Measurements from ENCODE around the gene PDE4D. TPM values are rescaled to one million over a fixed set of nuclear protein-coding genes. Genes with fewer than 3 reads are reported as not detected.
A peak's percentile ranks its signal among the peaks of the same experiment; 100 is the strongest.
"Not testable (repeated sequence)": the region's sequence is repeated elsewhere in the genome, so short reads cannot be mapped to it uniquely, and the experiment has no call there.

Gene PDE4D
- total RNA-seq, 5 donors from 2014 or later (not counting 1 experiment from before 2014, with no cell fraction given): 45.1 to 136 (median 64.9) TPM

DNA sequence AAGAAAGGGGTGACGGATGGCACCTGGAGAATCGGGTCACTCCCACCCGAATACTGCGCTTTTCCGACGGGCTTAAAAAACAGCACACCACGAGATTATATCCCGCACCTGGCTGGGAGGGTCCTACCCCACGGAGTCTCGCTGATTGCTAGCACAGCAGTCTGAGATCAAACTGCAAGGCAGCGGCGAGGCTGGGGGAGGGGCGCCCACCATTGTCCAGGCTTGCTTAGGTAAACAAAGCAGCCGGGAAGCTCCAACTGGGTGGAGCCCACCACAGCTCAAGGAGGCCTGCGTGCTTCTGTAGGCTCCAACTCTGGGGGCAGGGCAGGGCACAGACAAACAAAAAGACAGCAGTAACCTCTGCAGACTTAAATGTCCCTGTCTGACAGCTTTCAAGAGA is 498.6 kb downstream of the PDE4D start:
- CTCF ChIA-PET, H3K9me3 Mint-ChIP-seq: not testable (repeated sequence)

DNA sequence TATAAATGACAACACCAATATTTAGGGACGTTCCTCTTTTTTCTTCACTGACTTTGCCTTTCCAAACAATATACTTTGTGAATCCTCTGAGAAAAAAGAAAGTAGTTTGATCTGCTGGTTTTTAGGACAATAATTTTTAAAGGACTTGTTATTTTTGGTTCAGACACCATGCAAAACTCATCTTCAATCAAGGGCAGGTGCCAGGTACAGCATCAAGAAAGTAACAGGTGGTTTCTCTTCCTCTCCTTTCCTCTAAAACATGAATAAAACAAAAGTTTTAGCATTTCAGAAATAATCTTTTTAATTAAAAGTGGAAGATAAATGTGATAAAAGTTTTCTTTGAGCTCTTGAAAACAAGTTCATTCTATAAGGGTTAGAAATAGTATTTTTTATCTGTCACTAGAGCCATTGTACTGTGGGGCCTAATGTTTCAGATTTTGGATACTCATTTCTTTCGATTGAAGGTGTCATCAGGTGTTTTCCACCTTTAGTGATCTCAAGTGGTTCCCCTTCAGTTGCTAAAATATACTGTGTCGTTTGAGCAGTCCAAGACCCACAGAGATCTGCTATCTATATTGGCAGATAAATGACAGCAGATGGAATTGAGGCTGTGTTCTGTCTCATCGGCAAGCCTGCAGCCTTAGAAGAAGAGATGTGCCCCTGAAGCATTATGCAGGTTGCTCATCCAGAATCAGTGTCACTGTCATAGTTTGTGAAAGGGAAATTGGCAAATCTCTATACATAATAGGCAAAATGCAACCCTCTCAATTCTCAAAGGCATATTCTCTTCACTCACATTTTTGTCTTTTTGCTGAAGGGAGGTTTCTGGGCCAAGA is 499.7 kb downstream of the PDE4D start:
- Histone ChIP-seq H3K4me1 (ENCODE audit: control insufficient read depth in 1 of 2, extremely low read depth in 1 of 2, insufficient read depth in 2 of 2, low read length in 2 of 2) (no peaks in the 10 kb centered on the region), H3K36me3 (ENCODE audit: control insufficient read depth in 2 of 2, extremely low read depth in 1 of 2, insufficient read depth in 1 of 2, low read length in 1 of 2) (no peaks in the 10 kb centered on the region), H3K9me3 (no peaks in the 10 kb centered on the region), H3K4me3 (ENCODE audit: control insufficient read depth in 1 of 2, extremely low read depth in 1 of 2, low read length in 1 of 2) (no peak overlapping the region), H3K27ac (ENCODE audit: low read length) (no peak overlapping the region), H3K27me3 (replicated peaks in 1 of 2; ENCODE audit: control insufficient read depth in 2 of 2, extremely low read depth in 1 of 2, insufficient read depth in 2 of 2, low read length in 1 of 2) (no peaks in the 10 kb centered on the region)
- ChIA-PET CTCF (no interaction called here), POLR2A (no interaction called here)
- no peaks in the 10 kb centered on the region for H3K4me1 Mint-ChIP-seq
- DNase-seq (no peak), ATAC-seq (replicated peaks in 1 of 4) (no peak)
- no peak overlapping the region for H3K4me3 Mint-ChIP-seq
- no peak overlapping the region for H3K27ac Mint-ChIP-seq
- peaks cover 3 to 11% of the 10 kb centered on the region in 2 donors for H3K27me3 Mint-ChIP-seq
- H3K9me3 Mint-ChIP-seq: no peaks in the 10 kb centered on the region
- WGBS (ENCODE audit: insufficient coverage): no CpG with 5 or more reads among the region's 4 CpGs
- H3K36me3 Mint-ChIP-seq: no peaks in the 10 kb centered on the region

More for the DNA sequence above, 498.6 kb downstream of the PDE4D start:
- H3K9me3 ChIP-seq; H3K36me3 ChIP-seq (ENCODE audit: control insufficient read depth in 2 of 2, extremely low read depth in 1 of 2, insufficient read depth in 1 of 2, low read length in 1 of 2); H3K4me3 ChIP-seq (ENCODE audit: control insufficient read depth in 1 of 2, extremely low read depth in 1 of 2, low read length in 1 of 2); ATAC-seq (replicated peaks in 1 of 4); H3K4me1 ChIP-seq (ENCODE audit: control insufficient read depth in 1 of 2, extremely low read depth in 1 of 2, insufficient read depth in 2 of 2, low read length in 2 of 2); H3K36me3 Mint-ChIP-seq; H3K27me3 Mint-ChIP-seq; H3K27ac Mint-ChIP-seq; H3K27me3 ChIP-seq (replicated peaks in 1 of 2; ENCODE audit: control insufficient read depth in 2 of 2, extremely low read depth in 1 of 2, insufficient read depth in 2 of 2, low read length in 1 of 2); POLR2A ChIA-PET; H3K4me3 Mint-ChIP-seq; DNase-seq; H3K27ac ChIP-seq (ENCODE audit: low read length); H3K4me1 Mint-ChIP-seq: not testable (repeated sequence)
- 78% methylated on average over 2 of the region's 15 CpGs for WGBS (ENCODE audit: insufficient coverage)

DNA sequence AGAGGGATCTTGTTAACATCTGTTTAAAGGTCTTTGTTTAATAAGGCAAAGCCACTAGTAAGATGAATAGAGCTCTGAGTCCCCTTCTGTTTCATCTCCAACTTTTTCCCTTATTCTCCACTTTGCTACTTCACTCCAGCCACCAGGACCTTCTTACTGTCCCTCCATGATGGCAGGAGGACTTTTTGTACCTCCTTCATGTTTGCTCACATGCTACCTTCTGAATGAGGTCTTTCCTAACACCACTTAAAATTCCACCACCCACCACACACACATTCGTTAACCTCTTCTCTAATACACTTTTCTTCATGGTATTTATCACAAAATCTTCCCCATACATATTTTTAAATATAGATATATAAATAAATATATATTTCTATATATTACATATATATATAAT is 501.9 kb downstream of the PDE4D start:
- no peak overlapping the region for H3K4me3 Mint-ChIP-seq

DNA sequence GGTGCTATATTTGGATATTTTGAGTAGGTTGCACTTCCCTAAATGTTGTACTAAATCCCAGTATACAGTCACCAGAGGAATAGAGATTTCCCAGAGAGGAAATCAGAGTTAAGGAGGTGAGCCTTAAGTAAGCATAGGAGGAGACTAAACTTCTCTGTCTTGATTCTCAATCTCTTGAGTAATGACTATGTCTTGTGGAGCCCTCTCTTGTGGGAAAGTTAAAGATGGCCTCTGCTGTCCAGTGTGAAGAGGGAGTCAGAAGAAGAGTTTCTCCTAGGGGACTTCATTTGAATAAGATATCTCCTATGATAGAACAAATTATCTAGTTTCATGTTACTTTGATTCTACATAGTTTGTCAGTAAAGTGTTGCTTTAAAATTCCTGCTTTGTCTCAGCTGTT is 502.5 kb downstream of the PDE4D start:
- no peak for ATAC-seq (replicated peaks in 1 of 4)
- no peak overlapping the region for H3K4me3 Mint-ChIP-seq
- Histone ChIP-seq H3K4me3 (ENCODE audit: control insufficient read depth in 1 of 2, extremely low read depth in 1 of 2, low read length in 1 of 2) (no peak overlapping the region), H3K4me1 (ENCODE audit: control insufficient read depth in 1 of 2, extremely low read depth in 1 of 2, insufficient read depth in 2 of 2, low read length in 2 of 2) (no peaks in the 10 kb centered on the region), H3K36me3 (ENCODE audit: control insufficient read depth in 2 of 2, extremely low read depth in 1 of 2, insufficient read depth in 1 of 2, low read length in 1 of 2) (no peaks in the 10 kb centered on the region), H3K9me3 (no peaks in the 10 kb centered on the region), H3K27me3 (replicated peaks in 1 of 2; ENCODE audit: control insufficient read depth in 2 of 2, extremely low read depth in 1 of 2, insufficient read depth in 2 of 2, low read length in 1 of 2) (no peaks in the 10 kb centered on the region), H3K27ac (ENCODE audit: low read length) (no peak overlapping the region)
- no peak for DNase-seq
- POLR2A ChIA-PET: no interaction called here
- no peak overlapping the region for H3K27ac Mint-ChIP-seq
- H3K4me1 Mint-ChIP-seq: no peaks in the 10 kb centered on the region
- H3K9me3 Mint-ChIP-seq: no peaks in the 10 kb centered on the region
- H3K36me3 Mint-ChIP-seq: no peaks in the 10 kb centered on the region
- CTCF ChIA-PET: interaction anchor here (0.5 to 2.3 kb wide), 5 partner anchors 10 to 410 kb away, joined by 3 to 7 read pairs (median 3); no protein-coding TSS in a partner anchor
- H3K27me3 Mint-ChIP-seq: peaks cover 7 to 11% of the 10 kb centered on the region in 2 donors

More for the DNA sequence above, 501.9 kb downstream of the PDE4D start:
- ChIA-PET CTCF (interaction anchor here (0.5 to 2.3 kb wide), 4 partner anchors 10 to 419 kb away, joined by 3 to 7 read pairs (median 3); no protein-coding TSS in a partner anchor), POLR2A (no interaction called here)
- H3K27ac Mint-ChIP-seq: no peak overlapping the region
- H3K4me1 Mint-ChIP-seq: no peaks in the 10 kb centered on the region
- ATAC-seq (replicated peaks in 1 of 4) (no peak), DNase-seq (no peak)
- Histone ChIP-seq H3K4me3 (ENCODE audit: control insufficient read depth in 1 of 2, extremely low read depth in 1 of 2, low read length in 1 of 2) (no peak overlapping the region), H3K9me3 (no peaks in the 10 kb centered on the region), H3K27ac (ENCODE audit: low read length) (no peak overlapping the region), H3K4me1 (ENCODE audit: control insufficient read depth in 1 of 2, extremely low read depth in 1 of 2, insufficient read depth in 2 of 2, low read length in 2 of 2) (no peaks in the 10 kb centered on the region), H3K36me3 (ENCODE audit: control insufficient read depth in 2 of 2, extremely low read depth in 1 of 2, insufficient read depth in 1 of 2, low read length in 1 of 2) (no peaks in the 10 kb centered on the region), H3K27me3 (replicated peaks in 1 of 2; ENCODE audit: control insufficient read depth in 2 of 2, extremely low read depth in 1 of 2, insufficient read depth in 2 of 2, low read length in 1 of 2) (no peaks in the 10 kb centered on the region)
- no peaks in the 10 kb centered on the region for H3K36me3 Mint-ChIP-seq
- no peaks in the 10 kb centered on the region for H3K9me3 Mint-ChIP-seq
- H3K27me3 Mint-ChIP-seq: peaks cover 7 to 11% of the 10 kb centered on the region in 2 donors
- no CpG with 5 or more reads among the region's 1 CpG for WGBS (ENCODE audit: insufficient coverage)

DNA sequence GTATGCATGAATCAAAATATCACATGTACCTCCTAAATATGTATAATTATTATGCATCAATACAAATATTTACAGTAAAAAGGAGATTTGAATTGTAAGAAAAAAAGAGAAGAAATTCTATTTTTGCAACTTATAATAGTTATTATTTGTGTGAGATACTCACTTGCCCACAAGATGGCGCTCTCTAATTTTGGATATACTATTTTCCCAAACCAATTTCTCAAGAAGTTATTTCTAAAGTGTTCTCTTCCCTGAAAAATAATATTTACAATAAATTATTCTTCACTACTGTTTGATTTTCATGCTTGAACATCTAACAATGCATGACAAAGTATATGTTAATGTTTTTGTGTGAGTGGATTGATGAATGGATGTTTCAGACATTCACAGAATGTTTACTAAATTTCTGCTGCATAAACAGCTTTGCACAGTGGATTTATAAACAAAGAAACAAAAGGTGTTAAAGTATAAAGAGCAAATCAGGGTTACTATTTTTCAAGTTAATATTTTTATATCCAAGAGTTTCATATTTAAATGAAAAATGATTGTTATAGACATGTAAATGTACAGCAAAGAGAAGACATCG is 503.4 kb downstream of the PDE4D start:
- H3K36me3 Mint-ChIP-seq: no peaks in the 10 kb centered on the region
- ChIA-PET POLR2A (no interaction called here), CTCF (interaction anchor here (0.6 to 2.3 kb wide), 7 partner anchors 9 to 540 kb away, joined by 3 to 7 read pairs (median 3); no protein-coding TSS in a partner anchor)
- Histone ChIP-seq H3K9me3 (no peaks in the 10 kb centered on the region), H3K27ac (ENCODE audit: low read length) (no peak overlapping the region), H3K27me3 (replicated peaks in 1 of 2; ENCODE audit: control insufficient read depth in 2 of 2, extremely low read depth in 1 of 2, insufficient read depth in 2 of 2, low read length in 1 of 2) (no peaks in the 10 kb centered on the region), H3K4me3 (ENCODE audit: control insufficient read depth in 1 of 2, extremely low read depth in 1 of 2, low read length in 1 of 2) (no peak overlapping the region), H3K36me3 (ENCODE audit: control insufficient read depth in 2 of 2, extremely low read depth in 1 of 2, insufficient read depth in 1 of 2, low read length in 1 of 2) (no peaks in the 10 kb centered on the region), H3K4me1 (ENCODE audit: control insufficient read depth in 1 of 2, extremely low read depth in 1 of 2, insufficient read depth in 2 of 2, low read length in 2 of 2) (no peaks in the 10 kb centered on the region)
- H3K27ac Mint-ChIP-seq: no peak overlapping the region
- whole genome bisulfite sequencing (ENCODE audit: insufficient coverage): no CpG with 5 or more reads among the region's 2 CpGs
- H3K9me3 Mint-ChIP-seq: no peaks in the 10 kb centered on the region
- peaks cover 7 to 11% of the 10 kb centered on the region in 2 donors for H3K27me3 Mint-ChIP-seq
- H3K4me3 Mint-ChIP-seq: no peak overlapping the region
- ATAC-seq (replicated peaks in 1 of 4) (no peak), DNase-seq (peak in 4 of 35 experiments; percentile 1 to 54 (median 2))
- no peaks in the 10 kb centered on the region for H3K4me1 Mint-ChIP-seq

DNA sequence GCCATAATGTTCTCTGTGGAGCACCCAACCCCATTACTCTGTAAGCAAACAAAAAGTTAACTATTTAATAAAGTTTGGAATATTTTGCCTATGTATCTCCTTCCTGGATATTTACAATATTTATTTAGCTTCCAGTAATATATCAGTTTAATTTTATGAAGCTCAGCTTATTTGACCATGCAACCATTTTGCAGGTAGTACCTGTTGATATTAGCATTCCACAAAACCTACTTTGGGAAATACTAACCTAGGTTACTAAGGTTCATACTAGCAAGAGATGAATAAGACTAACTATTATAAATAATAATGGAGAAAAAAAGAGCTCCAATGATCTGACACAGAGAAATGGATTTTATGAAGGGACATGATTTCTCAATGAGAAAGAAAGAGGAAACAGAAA is 506.4 kb downstream of the PDE4D start:
- Mint-ChIP-seq H3K9me3 (no peaks in the 10 kb centered on the region), H3K27me3 (peaks cover 2 to 7% of the 10 kb centered on the region in 2 donors), H3K36me3 (no peaks in the 10 kb centered on the region), H3K4me3 (no peak overlapping the region), H3K4me1 (no peaks in the 10 kb centered on the region), H3K27ac (no peak overlapping the region)
- no peak overlapping the region for H3K4me3 ChIP-seq (ENCODE audit: control insufficient read depth in 1 of 2, extremely low read depth in 1 of 2, low read length in 1 of 2)
- no peaks in the 10 kb centered on the region for H3K4me1 ChIP-seq (ENCODE audit: control insufficient read depth in 1 of 2, extremely low read depth in 1 of 2, insufficient read depth in 2 of 2, low read length in 2 of 2)
- no peak for ATAC-seq (replicated peaks in 1 of 4)
- H3K27me3 ChIP-seq (replicated peaks in 1 of 2; ENCODE audit: control insufficient read depth in 2 of 2, extremely low read depth in 1 of 2, insufficient read depth in 2 of 2, low read length in 1 of 2): no peaks in the 10 kb centered on the region
- ChIA-PET POLR2A (interaction anchor here (0.5 to 0.7 kb wide), 2 partner anchors 23 to 368 kb away, joined by 3 to 4 read pairs; no protein-coding TSS in a partner anchor), CTCF (interaction anchor here (0.6 to 1.6 kb wide), 9 partner anchors 19 to 496 kb away, joined by 3 to 11 read pairs (median 4); no protein-coding TSS in a partner anchor)
- no peak overlapping the region for H3K27ac ChIP-seq (ENCODE audit: low read length)
- no peak for DNase-seq
- no peaks in the 10 kb centered on the region for H3K36me3 ChIP-seq (ENCODE audit: control insufficient read depth in 2 of 2, extremely low read depth in 1 of 2, insufficient read depth in 1 of 2, low read length in 1 of 2)
- no peaks in the 10 kb centered on the region for H3K9me3 ChIP-seq
